Activated CD8-positive, alpha-beta T cell treated with anti-CD3 and anti-CD28 coated beads for 36 hours (primary cell): ENCODE measurements around the gene GALK2. TPM values are rescaled to one million over a fixed set of nuclear protein-coding genes. Genes with fewer than 3 reads are reported as not detected.
A peak's percentile ranks its signal among the peaks of the same experiment; 100 is the strongest.

ENCODE experiments used
- ATAC-seq: fragments of 200-7000 bp; cut with Tn5 transposase; one replicate; pipeline ENCODE4 v1.10.0; 2021; ENCODE audit warnings: mild to moderate bottlenecking, moderate library complexity
- CTCF ChIA-PET: fragments of 350-600 bp; sonication (Branson Sonifier 250); formaldehyde crosslinking; loops from one replicate; lab custom pipeline; 2021; ENCODE audit warnings: antibody characterized with exemption; lab: Charles Lee
- POLR2A ChIA-PET: fragments of 350-600 bp; sonication (Branson Sonifier 250); formaldehyde crosslinking; loops from one replicate; lab custom pipeline; 2021; ENCODE audit warnings: antibody characterized with exemption; lab: Charles Lee
- DNase-seq: peaks from one replicate; pipeline ENCODE4 v3.0.0-alpha.2; 2020
- H3K27ac Mint-ChIP-seq: one replicate; pipeline ENCODE4 v1.8.0; 2021; ENCODE audit warnings: mild to moderate bottlenecking, mixed read lengths
- H3K27me3 Mint-ChIP-seq: one replicate; pipeline ENCODE4 v1.8.0; 2021; ENCODE audit warnings: mixed read lengths
- H3K36me3 Mint-ChIP-seq: one replicate; pipeline ENCODE4 v1.8.0; 2021; ENCODE audit warnings: low read depth, mixed read lengths
- H3K4me1 Mint-ChIP-seq: one replicate; pipeline ENCODE4 v1.8.0; 2021; ENCODE audit warnings: low read depth, mixed read lengths
- H3K4me3 Mint-ChIP-seq: one replicate; pipeline ENCODE4 v1.8.0; 2021; ENCODE audit warnings: mild to moderate bottlenecking, moderate library complexity, mixed read lengths
- H3K9me3 Mint-ChIP-seq: one replicate; pipeline ENCODE4 v1.8.0; 2021; ENCODE audit warnings: mixed read lengths
- intact Hi-C: fragments of 100-400 bp; cut with micrococcal nuclease; formaldehyde crosslinking; loops from one replicate; pipeline ENCODE4 v1.10.0; 2022
- total RNA-seq, 2 experiments: library from RNA; stranded (reverse); gene quantifications; one replicate each; pipeline ENCODE4 v1.2.3, GENCODE V29; 2021
- TF ChIP-seq, protein P1 (sequence below): fragments of 200-600 bp; IDR thresholded peaks from one replicate; pipeline ENCODE4 v1.8.0; 2022; ENCODE audit warnings: antibody characterized with exemption, mild to moderate bottlenecking

The GALK2 gene
- total RNA-seq, 2 experiments from 2014 or later = 26.8 to 27.5 TPM

DNA sequence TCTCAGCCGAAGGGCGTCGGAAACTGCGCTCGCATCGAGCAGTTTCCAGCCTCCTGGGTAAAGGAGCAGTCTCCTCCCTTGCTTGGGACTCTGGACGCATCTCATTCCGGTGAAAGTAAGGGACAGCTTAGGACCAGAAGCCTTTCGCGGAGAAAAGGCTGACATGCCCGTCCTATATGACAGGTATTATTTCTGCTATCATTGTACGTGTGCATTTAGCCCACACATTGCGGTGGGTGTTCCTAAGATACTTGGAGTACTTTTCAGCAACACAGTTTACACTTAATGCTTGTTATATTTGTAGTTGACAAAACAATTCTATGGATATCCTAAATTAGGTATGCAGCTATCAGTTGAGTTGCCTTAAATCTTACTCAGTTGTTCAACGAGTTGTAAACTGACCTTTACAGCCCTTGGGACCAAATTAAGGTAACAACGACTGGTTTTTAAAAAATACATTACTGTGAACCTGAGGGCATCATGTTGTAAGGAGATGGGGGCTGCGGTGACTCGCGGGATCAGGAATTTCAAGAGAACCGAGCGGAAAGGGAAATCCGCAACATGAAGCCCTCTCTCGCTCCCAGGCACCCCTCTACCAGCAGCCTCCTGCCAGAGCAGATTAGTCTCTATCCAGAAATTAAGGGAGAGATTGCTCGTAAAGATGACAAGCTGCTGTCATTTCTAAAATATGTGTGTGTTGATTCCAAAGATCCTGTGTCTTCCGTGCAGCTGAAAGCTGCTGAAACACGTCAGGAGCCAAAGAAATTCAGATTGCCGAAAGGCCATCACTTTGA lies 14.0 kb upstream of the GALK2 start:
- no peaks in the 10 kb centered on the region for H3K27me3 Mint-ChIP-seq
- ChIA-PET POLR2A (interaction anchor here (0.7 to 1.9 kb wide), 10 partner anchors 9 to 464 kb away, joined by 3 to 18 read pairs (median 3); partner anchors contain the start of genes CEP152, DTWD1, EID1 and FAM227B), CTCF (interaction anchor here (2.1 to 2.2 kb wide), 2 partner anchors 10 to 14 kb away, joined by 6 to 22 read pairs; partner anchors contain the start of gene GALK2)
- peak overlapping the region; percentile 99 for H3K4me3 Mint-ChIP-seq
- peak overlapping the region; percentile 98 for H3K27ac Mint-ChIP-seq
- DNase-seq (peak; percentile 12), ATAC-seq (peak; percentile 20)
- H3K36me3 Mint-ChIP-seq = peaks cover 6% of the 10 kb centered on the region
- intact Hi-C loops = no loop called here
- TF ChIP-seq, protein P1, sequence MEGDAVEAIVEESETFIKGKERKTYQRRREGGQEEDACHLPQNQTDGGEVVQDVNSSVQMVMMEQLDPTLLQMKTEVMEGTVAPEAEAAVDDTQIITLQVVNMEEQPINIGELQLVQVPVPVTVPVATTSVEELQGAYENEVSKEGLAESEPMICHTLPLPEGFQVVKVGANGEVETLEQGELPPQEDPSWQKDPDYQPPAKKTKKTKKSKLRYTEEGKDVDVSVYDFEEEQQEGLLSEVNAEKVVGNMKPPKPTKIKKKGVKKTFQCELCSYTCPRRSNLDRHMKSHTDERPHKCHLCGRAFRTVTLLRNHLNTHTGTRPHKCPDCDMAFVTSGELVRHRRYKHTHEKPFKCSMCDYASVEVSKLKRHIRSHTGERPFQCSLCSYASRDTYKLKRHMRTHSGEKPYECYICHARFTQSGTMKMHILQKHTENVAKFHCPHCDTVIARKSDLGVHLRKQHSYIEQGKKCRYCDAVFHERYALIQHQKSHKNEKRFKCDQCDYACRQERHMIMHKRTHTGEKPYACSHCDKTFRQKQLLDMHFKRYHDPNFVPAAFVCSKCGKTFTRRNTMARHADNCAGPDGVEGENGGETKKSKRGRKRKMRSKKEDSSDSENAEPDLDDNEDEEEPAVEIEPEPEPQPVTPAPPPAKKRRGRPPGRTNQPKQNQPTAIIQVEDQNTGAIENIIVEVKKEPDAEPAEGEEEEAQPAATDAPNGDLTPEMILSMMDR = no peak
- no peaks in the 10 kb centered on the region for H3K9me3 Mint-ChIP-seq
- H3K4me1 Mint-ChIP-seq = peaks cover 32% of the 10 kb centered on the region

DNA sequence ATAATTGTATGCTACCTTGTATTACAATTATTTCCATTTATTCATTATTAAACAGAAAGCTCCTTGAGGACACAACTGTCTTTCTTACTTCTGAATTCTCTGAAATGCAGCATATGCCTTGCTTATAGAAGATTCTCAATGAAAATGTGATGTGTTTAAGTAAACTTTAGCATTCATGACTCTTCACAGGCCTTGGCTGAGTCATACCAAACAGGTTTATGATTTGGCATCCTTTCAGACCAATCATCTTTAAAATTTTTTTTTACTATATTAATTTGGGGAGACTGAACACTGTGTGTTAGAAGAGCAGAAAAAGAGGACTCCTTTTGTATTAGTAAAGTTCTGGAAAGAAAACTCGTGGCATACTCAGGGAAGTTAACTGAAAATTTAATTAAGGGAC lies 6.4 kb upstream of the GALK2 start:
- DNase-seq (no peak), ATAC-seq (no peak)
- CTCF ChIA-PET = no interaction called here
- Mint-ChIP-seq H3K4me1 (no peaks in the 10 kb centered on the region), H3K27ac (no peak overlapping the region), H3K27me3 (no peaks in the 10 kb centered on the region), H3K36me3 (peaks cover 8% of the 10 kb centered on the region), H3K4me3 (no peak overlapping the region), H3K9me3 (no peaks in the 10 kb centered on the region)
- TF ChIP-seq, protein P1 = no peak
- POLR2A ChIA-PET = no interaction called here
- intact Hi-C loops = no loop called here

- Mint-ChIP-seq H3K27ac (no peak overlapping the region), H3K9me3 (no peaks in the 10 kb centered on the region), H3K4me3 (no peak overlapping the region), H3K4me1 (peaks cover 7% of the 10 kb centered on the region), H3K36me3 (peaks cover 8% of the 10 kb centered on the region), H3K27me3 (no peaks in the 10 kb centered on the region)
- ChIA-PET POLR2A (interaction anchor here (1.6 kb wide), 1 partner anchor 9 kb away, joined by 3 read pairs; the partner anchor contains the start of gene COPS2), CTCF (interaction anchor here (0.7 kb wide), 1 partner anchor 1411 kb away, joined by 3 read pairs; no protein-coding TSS in a partner anchor)
- ATAC-seq = no peak
- TF ChIP-seq, protein P1 = no peak
- no peak for DNase-seq
- intact Hi-C loops = no loop called here
These were observed 5.2 kb upstream of the GALK2 start for GRCh38 chr15:49164865-49165264.

DNA sequence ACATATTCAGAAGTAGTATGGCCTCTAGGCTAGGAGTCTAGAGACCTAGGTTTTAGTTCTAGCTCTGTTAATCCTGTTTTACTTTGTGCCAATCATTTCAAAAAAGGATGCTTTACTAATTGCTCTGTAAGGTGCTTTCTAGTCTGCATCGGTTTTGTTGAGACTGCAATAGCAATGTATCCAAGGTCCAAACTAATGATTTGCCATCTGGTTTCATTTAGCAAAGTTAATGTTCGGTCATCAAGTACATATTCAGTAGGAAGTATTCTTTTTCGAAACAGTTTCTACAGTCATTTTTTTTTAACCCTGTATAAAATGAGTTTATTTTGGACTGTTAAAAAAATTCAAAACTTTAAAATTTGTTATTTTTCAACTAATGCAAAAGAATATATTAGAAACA lies 2.0 kb upstream of the GALK2 start:
- peaks cover 3% of the 10 kb centered on the region for H3K36me3 Mint-ChIP-seq
- intact Hi-C loops = no loop called here
- CTCF ChIA-PET = no interaction called here
- ATAC-seq (no peak), DNase-seq (no peak)
- H3K27me3 Mint-ChIP-seq = no peaks in the 10 kb centered on the region
- peaks cover 22% of the 10 kb centered on the region for H3K4me1 Mint-ChIP-seq
- H3K4me3 Mint-ChIP-seq = no peak overlapping the region
- TF ChIP-seq, protein P1 = no peak
- POLR2A ChIA-PET = no interaction called here
- H3K27ac Mint-ChIP-seq = no peak overlapping the region
- H3K9me3 Mint-ChIP-seq = no peaks in the 10 kb centered on the region

DNA sequence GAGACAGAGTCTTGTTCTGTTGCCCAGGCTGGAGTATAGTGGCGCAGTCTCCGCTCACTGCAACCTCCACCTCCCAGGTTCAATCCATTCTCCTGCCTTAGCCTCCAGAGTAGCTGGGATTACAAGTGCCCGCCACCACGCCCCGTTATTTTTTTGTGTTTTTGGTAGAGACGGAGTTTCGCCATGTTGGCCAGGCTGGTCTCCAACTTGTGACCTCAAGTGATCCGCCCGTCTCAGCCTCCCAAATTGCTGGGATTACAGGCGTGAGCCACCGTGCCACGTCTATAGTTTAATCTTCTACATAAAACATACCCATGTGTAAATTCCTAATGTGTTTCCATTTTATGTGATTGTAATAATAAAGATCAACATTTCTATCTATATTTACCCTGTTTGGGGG lies 1.7 kb downstream of the GALK2 start:
- Mint-ChIP-seq H3K36me3 (peaks cover 2% of the 10 kb centered on the region), H3K4me1 (peaks cover 34% of the 10 kb centered on the region), H3K9me3 (no peaks in the 10 kb centered on the region), H3K27ac (no peak overlapping the region), H3K27me3 (no peaks in the 10 kb centered on the region), H3K4me3 (peak overlapping the region; percentile 89)
- TF ChIP-seq, protein P1 = no peak
- ChIA-PET CTCF (no interaction called here), POLR2A (interaction anchor here (3.1 kb wide), 1 partner anchor 17 kb away, joined by 18 read pairs; the partner anchor contains the start of gene COPS2)
- DNase-seq (no peak), ATAC-seq (no peak)
- intact Hi-C loops = no loop called here
